ENCODE data around the gene PLEK. TPM values are rescaled to one million over a fixed set of nuclear protein-coding genes. Genes with fewer than 3 reads are reported as not detected.

The PLEK gene
- polyA plus RNA-seq, 3 donors, result 351 to 708 (median 403) TPM

DNA sequence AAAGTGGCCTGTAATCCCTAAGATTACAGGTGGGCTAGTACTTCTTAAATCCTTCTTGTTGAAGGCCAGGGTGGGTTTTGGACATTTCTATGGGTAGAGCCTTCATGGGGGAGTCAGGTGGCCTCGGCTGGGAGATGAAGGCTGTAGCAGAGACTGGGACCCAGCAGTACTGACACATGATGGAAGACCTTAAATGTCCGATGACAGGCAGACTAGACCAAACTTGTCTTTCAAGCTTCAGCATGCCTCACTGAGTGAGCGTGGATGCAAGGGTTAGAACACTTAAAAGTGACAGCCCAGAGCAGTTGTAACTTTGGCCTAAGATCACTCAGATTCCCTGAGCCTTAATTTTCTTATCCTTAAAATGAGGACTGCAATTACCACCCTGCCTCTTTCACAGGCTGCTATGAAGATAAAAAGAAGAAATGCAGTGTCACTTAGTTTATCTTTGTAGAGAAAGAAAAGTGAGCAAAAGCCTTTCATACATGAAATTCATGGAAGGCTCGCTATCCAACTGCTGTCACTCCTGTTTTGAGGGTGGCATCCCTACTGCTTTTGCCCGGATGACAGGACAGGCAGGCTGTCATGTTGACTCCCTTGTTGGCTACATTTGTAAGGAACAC lies 19.5 kb downstream of the PLEK start:
- Histone ChIP-seq H3K27me3 (ENCODE audit: control insufficient read depth in 2 of 2, insufficient read depth in 2 of 2, low read length in 2 of 2) (no peaks in the 10 kb centered on the region), H3K9ac (ENCODE audit: insufficient read depth, low read length, poor library complexity, severe bottlenecking) (no peak overlapping the region), H3K27ac (ENCODE audit: low read depth in 1 of 2, low read length in 2 of 2) (peak overlapping the region; percentile 52 to 75), H2AFZ (ENCODE audit: insufficient read depth, low read depth, low read length, poor library complexity, severe bottlenecking) (no peak overlapping the region), H3K9me3 (replicated peaks in 1 of 2; ENCODE audit: control insufficient read depth in 1 of 2, insufficient read depth in 1 of 2, low read length in 2 of 2) (no peaks in the 10 kb centered on the region), H3K4me2 (replicated peaks; ENCODE audit: extremely low read depth, low read length, poor library complexity, severe bottlenecking) (no peak overlapping the region), H3K4me1 (ENCODE audit: control insufficient read depth in 1 of 2, insufficient read depth in 2 of 2, low read length in 2 of 2) (peaks cover 73 to 81% of the 10 kb centered on the region in 2 donors), H3K79me2 (ENCODE audit: insufficient read depth, low read length) (peaks cover 79% of the 10 kb centered on the region), H3K36me3 (replicated peaks in 1 of 2; ENCODE audit: control insufficient read depth in 1 of 2, insufficient read depth in 2 of 2, low read length in 2 of 2) (peaks cover 76 to 81% of the 10 kb centered on the region in 2 donors), H4K20me1 (ENCODE audit: insufficient read depth, low read length) (peaks cover 69% of the 10 kb centered on the region), H3K4me3 (replicated peaks in 1 of 3; ENCODE audit: low read depth in 2 of 3, low read length in 3 of 3) (no peak overlapping the region)
- 90% methylated on average over 3 of the region's 5 CpGs for WGBS (ENCODE audit: insufficient coverage)
- Mint-ChIP-seq H3K27me3 (ENCODE audit: low read depth in 3 of 3) (peaks cover 0 to 2% (median 0%) of the 10 kb centered on the region in 3 donors), H3K36me3 (peaks cover 90 to 95% of the 10 kb centered on the region in 2 donors), H3K4me3 (no peak overlapping the region), H3K27ac (peak overlapping the region; percentile 94 to 100 (median 97)), H3K4me1 (peaks cover 86% of the 10 kb centered on the region), H3K9me3 (peaks cover 0 to 7% (median 0%) of the 10 kb centered on the region in 7 donors)
- DNase-seq, result no peak
- intact Hi-C loops (cut with micrococcal nuclease), result loop anchor here (2.0 to 5.0 kb wide), 2 partner anchors 14 to 43 kb away; no protein-coding TSS in a partner anchor
- TF ChIP-seq CTCF (IDR thresholded peaks at IDR 0.05), result no peak

DNA sequence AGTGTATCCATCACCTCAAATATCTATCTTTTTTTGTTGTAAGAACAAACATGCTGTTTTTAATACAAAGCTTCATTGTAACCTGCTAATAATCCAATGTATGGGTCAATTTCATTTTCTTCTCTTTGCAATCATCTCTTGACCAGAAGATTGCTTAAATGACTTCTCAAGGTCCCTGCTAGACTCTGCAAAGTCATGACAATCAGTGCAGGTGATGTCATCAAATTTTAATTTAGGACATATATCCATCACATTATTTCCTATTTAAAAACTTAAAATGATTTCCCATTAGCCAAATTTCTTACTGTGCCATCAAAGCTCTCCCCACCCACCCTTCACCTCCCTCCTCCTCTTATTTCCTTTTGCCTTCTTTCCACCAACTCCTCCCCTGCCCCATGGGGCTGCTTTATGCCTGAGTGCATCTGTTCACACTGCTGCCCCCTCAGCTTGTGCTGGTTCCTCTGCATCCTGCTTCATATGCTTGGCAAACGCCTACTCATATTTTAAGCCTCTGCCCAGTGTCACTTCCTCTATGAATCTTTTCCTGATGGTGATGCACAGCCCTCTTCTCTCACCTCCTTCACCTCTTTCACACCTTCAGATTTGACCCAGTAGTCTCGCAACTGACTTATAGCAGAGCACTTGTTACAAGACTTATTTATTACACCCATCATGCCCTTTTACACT lies 20.3 kb downstream of the PLEK start:
- peaks cover 90 to 95% of the 10 kb centered on the region in 2 donors for H3K36me3 Mint-ChIP-seq
- H3K4me1 Mint-ChIP-seq, result peaks cover 89% of the 10 kb centered on the region
- H3K27ac Mint-ChIP-seq, result peak overlapping the region; percentile 94 to 100 (median 97)
- 38% methylated on average over 2 of the region's 2 CpGs for WGBS (ENCODE audit: insufficient coverage)
- H3K27me3 ChIP-seq (ENCODE audit: control insufficient read depth in 2 of 2, insufficient read depth in 2 of 2, low read length in 2 of 2), result no peaks in the 10 kb centered on the region
- intact Hi-C loops (cut with micrococcal nuclease), result loop anchor here (2.0 to 5.0 kb wide), 2 partner anchors 15 to 42 kb away; no protein-coding TSS in a partner anchor
- TF ChIP-seq CTCF (IDR thresholded peaks at IDR 0.05), result no peak
- peak in 2 of 3 donors; percentile 68 to 82 for DNase-seq
- H3K9me3 ChIP-seq (replicated peaks in 1 of 2; ENCODE audit: control insufficient read depth in 1 of 2, insufficient read depth in 1 of 2, low read length in 2 of 2), result no peaks in the 10 kb centered on the region
- peaks cover 81 to 89% of the 10 kb centered on the region in 2 donors for H3K4me1 ChIP-seq (ENCODE audit: control insufficient read depth in 1 of 2, insufficient read depth in 2 of 2, low read length in 2 of 2)
- H3K27ac ChIP-seq (ENCODE audit: low read depth in 1 of 2, low read length in 2 of 2), result peak overlapping the region; percentile 75 to 96
- peaks cover 64% of the 10 kb centered on the region for H4K20me1 ChIP-seq (ENCODE audit: insufficient read depth, low read length)
- peaks cover 0 to 7% (median 0%) of the 10 kb centered on the region in 7 donors for H3K9me3 Mint-ChIP-seq
- peaks cover 76 to 81% of the 10 kb centered on the region in 2 donors for H3K36me3 ChIP-seq (replicated peaks in 1 of 2; ENCODE audit: control insufficient read depth in 1 of 2, insufficient read depth in 2 of 2, low read length in 2 of 2)
- peaks cover 0 to 2% (median 0%) of the 10 kb centered on the region in 3 donors for H3K27me3 Mint-ChIP-seq (ENCODE audit: low read depth in 3 of 3)
- no peak overlapping the region for H3K9ac ChIP-seq (ENCODE audit: insufficient read depth, low read length, poor library complexity, severe bottlenecking)
- H3K4me2 ChIP-seq (replicated peaks; ENCODE audit: extremely low read depth, low read length, poor library complexity, severe bottlenecking), result no peak overlapping the region
- H3K4me3 Mint-ChIP-seq, result peak overlapping the region in 1 of 2 donors; percentile 8
- H2AFZ ChIP-seq (ENCODE audit: insufficient read depth, low read depth, low read length, poor library complexity, severe bottlenecking), result no peak overlapping the region
- peaks cover 79% of the 10 kb centered on the region for H3K79me2 ChIP-seq (ENCODE audit: insufficient read depth, low read length)
- H3K4me3 ChIP-seq (replicated peaks in 1 of 3; ENCODE audit: low read depth in 2 of 3, low read length in 3 of 3), result no peak overlapping the region

Data from CD14-positive monocyte (primary cell).